ENCODE data around the gene LRP1. TPM values are rescaled to one million over a fixed set of nuclear protein-coding genes. Genes with fewer than 3 reads are reported as not detected.
"Not testable (repeated sequence)": the region's sequence is repeated elsewhere in the genome, so short reads cannot be mapped to it uniquely, and the experiment has no call there.

LRP1 gene
- total and polyA plus RNA-seq, 2 experiments from 2014 or later: 47.8 to 76.8 TPM

- no peak overlapping the region for H3K27ac ChIP-seq
- WGBS (ENCODE audit: low lambda C conversion rate, missing lambda C conversion rate): 90% methylated on average over 5 of the region's 5 CpGs
These were observed 8.8 kb upstream of the LRP1 start for GRCh38 chr12:57119294-57120085.

GRCh38 chr12:57120718-57121117 lies 7.6 kb upstream of the LRP1 start:
- not testable (repeated sequence) for H2AFZ ChIP-seq; H4K20me1 ChIP-seq (ENCODE audit: insufficient read depth, poor library complexity, severe bottlenecking); H3K4me3 ChIP-seq; H3K36me3 ChIP-seq (replicated peaks; ENCODE audit: insufficient read depth, low read depth); H3K9me2 ChIP-seq (replicated peaks; ENCODE audit: insufficient read depth); H3K4me2 ChIP-seq; H3K27ac ChIP-seq; H3K27me3 ChIP-seq; DNase-seq (ENCODE audit: low spot score); H3K9me3 ChIP-seq (ENCODE audit: low read depth); H3K79me2 ChIP-seq; H3K4me1 ChIP-seq (ENCODE audit: insufficient read depth)
- WGBS (ENCODE audit: low lambda C conversion rate, missing lambda C conversion rate): 92% methylated on average over 11 of the region's 11 CpGs

More at GRCh38 chr12:57119294-57120085, 8.8 kb upstream of the LRP1 start:
- no peak for DNase-seq (ENCODE audit: low spot score)
- Histone ChIP-seq H3K9me2 (replicated peaks; ENCODE audit: insufficient read depth) (no peaks in the 10 kb centered on the region), H4K20me1 (ENCODE audit: insufficient read depth, poor library complexity, severe bottlenecking) (no peaks in the 10 kb centered on the region), H3K9me3 (ENCODE audit: low read depth) (no peaks in the 10 kb centered on the region), H3K79me2 (no peaks in the 10 kb centered on the region), H2AFZ (no peak overlapping the region), H3K4me3 (no peak overlapping the region), H3K27me3 (no peaks in the 10 kb centered on the region), H3K4me1 (ENCODE audit: insufficient read depth) (no peaks in the 10 kb centered on the region), H3K36me3 (replicated peaks; ENCODE audit: insufficient read depth, low read depth) (no peaks in the 10 kb centered on the region), H3K4me2 (no peak overlapping the region)
- TF ChIP-seq CTCF (IDR thresholded peaks at IDR 0.05; ENCODE audit: poor library complexity): no peak
- TF ChIP-seq EZH2 (IDR thresholded peaks at IDR 0.05; ENCODE audit: borderline replicate concordance): no peak
- no peak for TF ChIP-seq EZH2phosphoT487 (IDR thresholded peaks at IDR 0.05; ENCODE audit: low read depth, severe bottlenecking, unreplicated experiment)

- 62% methylated on average over 2 of the region's 2 CpGs for WGBS (ENCODE audit: low lambda C conversion rate, missing lambda C conversion rate)
- no peak overlapping the region for H3K27ac ChIP-seq
- no peaks in the 10 kb centered on the region for H3K36me3 ChIP-seq (replicated peaks; ENCODE audit: insufficient read depth, low read depth)
- TF ChIP-seq CTCF (IDR thresholded peaks at IDR 0.05; ENCODE audit: poor library complexity) (no peak), EZH2phosphoT487 (IDR thresholded peaks at IDR 0.05; ENCODE audit: low read depth, severe bottlenecking, unreplicated experiment) (no peak), EZH2 (IDR thresholded peaks at IDR 0.05; ENCODE audit: borderline replicate concordance) (no peak)
- H3K9me2 ChIP-seq (replicated peaks; ENCODE audit: insufficient read depth): no peaks in the 10 kb centered on the region
- H3K4me1 ChIP-seq (ENCODE audit: insufficient read depth): peaks cover 10% of the 10 kb centered on the region
- no peaks in the 10 kb centered on the region for H3K27me3 ChIP-seq
- no peak for DNase-seq (ENCODE audit: low spot score)
- H3K79me2 ChIP-seq: peaks cover 5% of the 10 kb centered on the region
- H3K4me2 ChIP-seq: no peak overlapping the region
- H3K9me3 ChIP-seq (ENCODE audit: low read depth): no peaks in the 10 kb centered on the region
- no peak overlapping the region for H3K4me3 ChIP-seq
- H4K20me1 ChIP-seq (ENCODE audit: insufficient read depth, poor library complexity, severe bottlenecking): no peaks in the 10 kb centered on the region
- H2AFZ ChIP-seq: no peak overlapping the region
These were observed 4.5 kb upstream of the LRP1 start for GRCh38 chr12:57123813-57124212.

GRCh38 chr12:57124261-57124877 lies 3.9 kb upstream of the LRP1 start:
- WGBS (ENCODE audit: low lambda C conversion rate, missing lambda C conversion rate): 21% methylated on average over 10 of the region's 10 CpGs
- Histone ChIP-seq H3K27me3 (no peaks in the 10 kb centered on the region), H3K36me3 (replicated peaks; ENCODE audit: insufficient read depth, low read depth) (no peaks in the 10 kb centered on the region), H3K9me2 (replicated peaks; ENCODE audit: insufficient read depth) (no peaks in the 10 kb centered on the region), H3K4me3 (no peak overlapping the region), H3K9me3 (ENCODE audit: low read depth) (no peaks in the 10 kb centered on the region), H2AFZ (no peak overlapping the region), H3K4me2 (no peak overlapping the region), H3K4me1 (ENCODE audit: insufficient read depth) (peaks cover 10% of the 10 kb centered on the region), H4K20me1 (ENCODE audit: insufficient read depth, poor library complexity, severe bottlenecking) (no peaks in the 10 kb centered on the region), H3K79me2 (peaks cover 11% of the 10 kb centered on the region), H3K27ac (no peak overlapping the region)
- DNase-seq (ENCODE audit: low spot score): peak; percentile 88
- TF ChIP-seq CTCF (IDR thresholded peaks at IDR 0.05; ENCODE audit: poor library complexity) (peak; percentile 86), EZH2 (IDR thresholded peaks at IDR 0.05; ENCODE audit: borderline replicate concordance) (no peak), EZH2phosphoT487 (IDR thresholded peaks at IDR 0.05; ENCODE audit: low read depth, severe bottlenecking, unreplicated experiment) (no peak)
